IMR-90 (cell line): ENCODE measurements around the gene SLC35F1. TPM values are rescaled to one million over a fixed set of nuclear protein-coding genes. Genes with fewer than 3 reads are reported as not detected.

Experiments
- ATAC-seq: fragments of 200-7000 bp; cut with Tn5 transposase; 2 replicates; pipeline ENCODE4 v1.9.1; 2020; ENCODE audit warnings: low read depth, mild to moderate bottlenecking, moderate library complexity
- BruUV-seq: library from RNA; stranded (reverse); fragments of 400-500 nt; replicated peaks from 2 replicates; lab custom pipeline; 2021; lab: Mats Ljungman, UMichigan
- CTCF ChIA-PET: fragments of 300-600 bp; formaldehyde crosslinking; extraction: SDS; loops from one replicate; lab custom pipeline; 2021; ENCODE audit warnings: antibody characterized with exemption; lab: Yijun Ruan, JAX
- POLR2A ChIA-PET: fragments of 300-600 bp; sonication (Branson Sonifier 250); formaldehyde crosslinking; loops from one replicate; lab custom pipeline; 2022; ENCODE audit warnings: antibody characterized with exemption; ENCODE audit not compliant: unreplicated experiment; lab: Charles Lee
- DNase-seq: peaks from one replicate; pipeline ENCODE4 v3.0.0; 2013
- H2AFZ ChIP-seq: replicated peaks from 2 replicates; pipeline ENCODE3; 2013; ENCODE audit warnings: low read length, mild to moderate bottlenecking; ENCODE audit not compliant: poor library complexity
- H2AK5ac ChIP-seq: 2 replicates; pipeline ENCODE4 v1.6.1; 2013; ENCODE audit warnings: low read depth, low read length, inconsistent platforms
- H2AK9ac ChIP-seq: replicated peaks from 2 replicates; pipeline ENCODE3; 2013; ENCODE audit warnings: mild to moderate bottlenecking, low read depth, low read length, moderate library complexity; ENCODE audit not compliant: poor library complexity
- H2BK120ac ChIP-seq: 2 replicates; pipeline ENCODE4 v1.6.1; 2013; ENCODE audit warnings: low read depth, low read length, inconsistent platforms
- H2BK15ac ChIP-seq: 3 replicates; pipeline ENCODE4 v1.6.1; 2013; ENCODE audit warnings: low read depth, low read length, inconsistent platforms
- H2BK20ac ChIP-seq: 2 replicates; pipeline ENCODE4 v1.6.1; 2013; ENCODE audit warnings: low read depth, mild to moderate bottlenecking, inconsistent platforms, low read length, moderate library complexity
- H2BK5ac ChIP-seq: 2 replicates; pipeline ENCODE4 v1.6.1; 2013; ENCODE audit warnings: mild to moderate bottlenecking, low read depth, low read length, inconsistent platforms; ENCODE audit not compliant: poor library complexity, severe bottlenecking
- H3K14ac ChIP-seq: replicated peaks from 2 replicates; pipeline ENCODE4 v1.6.1; 2013; ENCODE audit warnings: low read depth, low read length, inconsistent platforms
- H3K18ac ChIP-seq: 2 replicates; pipeline ENCODE4 v1.6.1; 2013; ENCODE audit warnings: low read depth, low read length, control low read depth
- H3K23ac ChIP-seq: 2 replicates; pipeline ENCODE4 v1.6.1; 2013; ENCODE audit warnings: low read depth, low read length, inconsistent platforms
- H3K27ac ChIP-seq: 2 replicates; pipeline ENCODE4 v1.5.1; 2013; ENCODE audit warnings: mild to moderate bottlenecking, control low read depth, low read length; ENCODE audit not compliant: insufficient read depth
- H3K27me3 ChIP-seq: 2 replicates; pipeline ENCODE4 v1.6.1; 2013; ENCODE audit warnings: low read length; ENCODE audit not compliant: control insufficient read depth, insufficient read depth
- H3K36me3 ChIP-seq: 2 replicates; pipeline ENCODE4 v1.6.1; 2013; ENCODE audit warnings: low read length, mixed read lengths; ENCODE audit not compliant: control insufficient read depth, insufficient read depth
- H3K4ac ChIP-seq: 2 replicates; pipeline ENCODE4 v1.6.1; 2013; ENCODE audit warnings: low read depth, low read length, inconsistent platforms
- H3K4me1 ChIP-seq: 2 replicates; pipeline ENCODE4 v1.6.1; 2013; ENCODE audit warnings: low read length, mixed read lengths; ENCODE audit not compliant: control insufficient read depth, insufficient read depth
- H3K4me2 ChIP-seq: 2 replicates; pipeline ENCODE4 v1.6.1; 2013; ENCODE audit warnings: low read depth, mild to moderate bottlenecking, control low read depth, low read length, moderate library complexity
- H3K4me3 ChIP-seq: 2 replicates; pipeline ENCODE4 v1.5.1; 2013; ENCODE audit warnings: low read depth, mild to moderate bottlenecking, control low read depth, low read length, moderate library complexity; ENCODE audit not compliant: insufficient read depth
- H3K56ac ChIP-seq: 2 replicates; pipeline ENCODE4 v1.6.1; 2013; ENCODE audit warnings: low read length, inconsistent platforms; ENCODE audit not compliant: insufficient read depth; ENCODE audit errors: extremely low read depth
- H3K79me1 ChIP-seq, 2 experiments: 2 replicates each; pipeline ENCODE4 v1.6.1; 2013; ENCODE audit warnings: low read length in 2 of 2, inconsistent platforms in 1 of 2, low read depth in 1 of 2
- H3K9ac ChIP-seq: 2 replicates; pipeline ENCODE4 v1.6.1; 2013; ENCODE audit warnings: low read depth, low read length, control low read depth
- H3K9me1 ChIP-seq: 2 replicates; pipeline ENCODE4 v1.6.1; 2013; ENCODE audit warnings: low read length, inconsistent platforms; ENCODE audit not compliant: insufficient read depth
- H3K9me3 ChIP-seq: 2 replicates; pipeline ENCODE4 v1.6.1; 2013; ENCODE audit warnings: low read length; ENCODE audit not compliant: control insufficient read depth, insufficient read depth
- H4K20me1 ChIP-seq: 2 replicates; pipeline ENCODE4 v1.6.1; 2013; ENCODE audit warnings: low read length, inconsistent platforms; ENCODE audit not compliant: insufficient read depth
- H4K5ac ChIP-seq: 2 replicates; pipeline ENCODE4 v1.6.1; 2013; ENCODE audit warnings: mild to moderate bottlenecking, low read depth, low read length, control low read depth
- H4K8ac ChIP-seq, 2 experiments: 2 replicates each; pipeline ENCODE4 v1.6.1; 2013; ENCODE audit warnings: low read depth in 2 of 2, low read length in 2 of 2, control low read depth in 1 of 2, inconsistent platforms in 1 of 2
- H4K91ac ChIP-seq: 2 replicates; pipeline ENCODE4 v1.6.1; 2013; ENCODE audit warnings: low read depth, low read length, inconsistent platforms; ENCODE audit not compliant: insufficient read depth
- BHLHE40 ChIP-seq: fragments of 150-350 bp; IDR thresholded peaks from 2 replicates; pipeline ENCODE4 v1.6.1; 2016; ENCODE audit warnings: mild to moderate bottlenecking, low read depth, low read length
- CEBPB ChIP-seq: IDR thresholded peaks from 2 replicates; pipeline ENCODE4 v1.6.1; 2012; ENCODE audit warnings: low read depth, low read length, improper control_type of control experiment
- CHD1 ChIP-seq: IDR thresholded peaks from 2 replicates; pipeline ENCODE4 v1.6.1; 2012; ENCODE audit warnings: low read depth, low read length, improper control_type of control experiment
- NFE2L2 ChIP-seq: fragments of 150-350 bp; IDR thresholded peaks from 2 replicates; pipeline ENCODE4 v1.6.1; 2016; ENCODE audit warnings: low read depth, mild to moderate bottlenecking, low read length
- RFX5 ChIP-seq: IDR thresholded peaks from 2 replicates; pipeline ENCODE4 v1.8.0; 2012; ENCODE audit warnings: low read depth, mild to moderate bottlenecking, low read length, moderate library complexity
- WGBS, 2 experiments: methylation state at CpG; one replicate each; pipeline versions ENCODE4 v1.1.5 to v1.1.7; 2013; ENCODE audit warnings: missing lambda C conversion rate in 2 of 2; ENCODE audit not compliant: insufficient read length in 1 of 2; ENCODE audit errors: extremely low coverage in 2 of 2; 5-methylcytosine and 5-hydroxymethylcytosine counted together
- dilution Hi-C: fragments of 300-500 bp; cut with HindIII; formaldehyde crosslinking; loops from one replicate; pipeline ENCODE4 v1.14.3; 2018; ENCODE audit warnings: low sequenced_read_pairs; ENCODE audit not compliant: unreplicated experiment
- in situ Hi-C: fragments of 300-500 bp; cut with MboI; formaldehyde crosslinking; loops from 3 replicates; pipeline ENCODE4 v1.14.3; 2019; ENCODE audit warnings: low sequenced_read_pairs, inconsistent platforms, mixed read lengths
- intact Hi-C: fragments of 100-400 bp; cut with micrococcal nuclease; formaldehyde crosslinking; loops from 2 replicates; pipeline ENCODE4 v1.10.0; 2022
- polyA plus RNA-seq, 3 experiments: library from polyadenylated mRNA; depleted of rRNA; stranded (reverse); fragments of >200 nt; gene quantifications; 2 replicates each; pipeline ENCODE4 v1.2.3, GENCODE V29; 2012; ENCODE audit warnings: low replicate concordance in 1 of 3
- total RNA-seq: library from RNA; depleted of rRNA; stranded (reverse); fragments of >200 nt; gene quantifications from 2 replicates; pipeline ENCODE4 v1.2.3, GENCODE V29; 2012
- TF ChIP-seq, protein P1 (sequence below): fragments of 150-350 bp; IDR thresholded peaks from 2 replicates; pipeline ENCODE4 v1.6.1; 2017; ENCODE audit warnings: mild to moderate bottlenecking, antibody characterized with exemption, low read length, low read depth
- TF ChIP-seq, protein P2 (sequence below): fragments of 150-350 bp; IDR thresholded peaks from 2 replicates; pipeline ENCODE4 v1.6.1; 2016; ENCODE audit warnings: low read depth, mild to moderate bottlenecking, low read length, moderate library complexity, borderline replicate concordance

Gene SLC35F1
- total and polyA plus RNA-seq, 2 of the 4 experiments (the other 2 are of a cell fraction), result not detected

DNA sequence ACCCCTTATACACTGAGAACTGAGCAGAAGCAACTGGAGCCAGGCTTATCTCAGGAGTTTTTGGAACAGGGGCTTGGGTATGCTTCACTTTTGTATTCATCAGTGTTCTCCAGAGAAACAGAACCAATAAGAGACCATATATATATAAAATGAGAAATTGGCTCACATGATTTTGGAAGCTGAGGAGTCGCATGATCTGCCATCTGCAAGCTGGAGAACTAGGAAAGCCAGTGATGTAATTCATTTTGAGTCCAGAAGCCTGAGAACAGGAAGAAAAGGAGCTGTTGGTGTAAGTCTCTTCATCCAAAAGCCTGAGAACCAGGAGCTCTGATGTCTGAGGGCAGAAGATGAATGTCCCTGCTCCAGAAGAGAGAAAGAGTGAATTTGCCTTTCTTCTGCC lies 272.0 kb downstream of the SLC35F1 start:
- Histone ChIP-seq H3K4me1 (no peaks in the 10 kb centered on the region), H3K4ac (no peak overlapping the region), H4K5ac (no peak overlapping the region), H3K27ac (no peak overlapping the region), H3K9ac (no peak overlapping the region), H2BK15ac (no peak overlapping the region), H3K18ac (no peak overlapping the region), H2AK9ac (no peak overlapping the region), H2BK5ac (no peak overlapping the region), H3K36me3 (no peaks in the 10 kb centered on the region), H2AFZ (no peak overlapping the region), H3K56ac (no peak overlapping the region), H3K23ac (no peak overlapping the region), H2BK20ac (no peak overlapping the region), H3K4me3 (no peak overlapping the region), H3K14ac (no peak overlapping the region), H2AK5ac (no peak overlapping the region), H3K79me1 (no peaks in the 10 kb centered on the region), H3K9me1 (no peaks in the 10 kb centered on the region), H3K4me2 (no peak overlapping the region), H3K9me3 (no peaks in the 10 kb centered on the region), H4K8ac (no peak overlapping the region), H4K91ac (no peak overlapping the region), H4K20me1 (no peaks in the 10 kb centered on the region), H3K27me3 (no peaks in the 10 kb centered on the region), H2BK120ac (no peak overlapping the region)
- no TSS peak for BruUV-seq
- CTCF ChIA-PET, result interaction anchor here (0.6 kb wide), 1 partner anchor 18 kb away, joined by 3 read pairs; no protein-coding TSS in a partner anchor
- dilution Hi-C loops, result no loop called here
- no peak for DNase-seq
- WGBS, 2 experiments, result no CpG with 5 or more reads among the region's 1 CpG
- intact Hi-C loops, result no loop called here
- POLR2A ChIA-PET, result no interaction called here
- in situ Hi-C loops, result no loop called here
- no peak for ATAC-seq
- TF ChIP-seq CEBPB, result no peak
- no peak for TF ChIP-seq CHD1
- no peak for TF ChIP-seq RFX5
- TF ChIP-seq, protein P1, sequence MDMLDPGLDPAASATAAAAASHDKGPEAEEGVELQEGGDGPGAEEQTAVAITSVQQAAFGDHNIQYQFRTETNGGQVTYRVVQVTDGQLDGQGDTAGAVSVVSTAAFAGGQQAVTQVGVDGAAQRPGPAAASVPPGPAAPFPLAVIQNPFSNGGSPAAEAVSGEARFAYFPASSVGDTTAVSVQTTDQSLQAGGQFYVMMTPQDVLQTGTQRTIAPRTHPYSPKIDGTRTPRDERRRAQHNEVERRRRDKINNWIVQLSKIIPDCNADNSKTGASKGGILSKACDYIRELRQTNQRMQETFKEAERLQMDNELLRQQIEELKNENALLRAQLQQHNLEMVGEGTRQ, result no peak
- no peak for TF ChIP-seq NFE2L2
- TF ChIP-seq, protein P2, sequence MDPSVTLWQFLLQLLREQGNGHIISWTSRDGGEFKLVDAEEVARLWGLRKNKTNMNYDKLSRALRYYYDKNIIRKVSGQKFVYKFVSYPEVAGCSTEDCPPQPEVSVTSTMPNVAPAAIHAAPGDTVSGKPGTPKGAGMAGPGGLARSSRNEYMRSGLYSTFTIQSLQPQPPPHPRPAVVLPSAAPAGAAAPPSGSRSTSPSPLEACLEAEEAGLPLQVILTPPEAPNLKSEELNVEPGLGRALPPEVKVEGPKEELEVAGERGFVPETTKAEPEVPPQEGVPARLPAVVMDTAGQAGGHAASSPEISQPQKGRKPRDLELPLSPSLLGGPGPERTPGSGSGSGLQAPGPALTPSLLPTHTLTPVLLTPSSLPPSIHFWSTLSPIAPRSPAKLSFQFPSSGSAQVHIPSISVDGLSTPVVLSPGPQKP, result no peak
- no peak for TF ChIP-seq BHLHE40
